ENCODE data around the gene TRAF6.

GRCh38 chr11:36501236-36501635 is 8.8 kb downstream of the TRAF6 start:
- TF ChIP-seq CTCF (IDR thresholded peaks at IDR 0.05) (no peak), POLR2A (IDR thresholded peaks at IDR 0.05) (no peak)

Measured in lower leg skin (tissue), 3 donors.